ENCODE measurements around the gene TMEM209. TPM values are rescaled to one million over a fixed set of nuclear protein-coding genes. Genes with fewer than 3 reads are reported as not detected.
"Not testable (repeated sequence)": the region's sequence is repeated elsewhere in the genome, so short reads cannot be mapped to it uniquely, and the experiment has no call there.

Gene TMEM209
- total and polyA plus RNA-seq, 5 donors = 5.2 to 9.8 (median 9.1) TPM

DNA sequence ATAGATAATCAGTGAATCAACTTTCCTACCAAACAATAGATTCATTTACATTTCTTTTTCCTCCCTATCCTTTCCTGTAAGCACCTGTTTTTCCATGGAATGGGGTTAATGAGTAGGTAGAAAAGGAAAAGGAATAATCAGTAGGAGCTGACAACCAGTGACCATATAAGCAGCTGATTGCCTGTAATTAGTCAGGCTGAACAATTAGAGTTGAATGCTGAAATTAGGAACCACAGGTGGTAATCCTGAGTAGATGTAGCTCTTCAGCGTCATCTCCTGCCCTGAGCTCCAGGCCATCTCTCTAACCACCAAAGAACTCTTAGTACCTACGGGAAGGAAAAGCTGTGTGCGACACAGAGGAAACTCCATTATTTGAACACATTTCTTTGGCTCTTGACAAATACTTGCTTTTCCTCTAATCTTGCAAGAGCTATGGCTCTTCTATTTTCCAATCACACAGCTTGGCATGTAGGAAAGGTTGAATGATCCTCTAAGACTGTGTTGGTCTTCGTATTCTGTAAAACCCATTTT lies 71.0 kb downstream of the TMEM209 start:
- Histone ChIP-seq H3K27ac (ENCODE audit: low read length) (no peak overlapping the region), H3K27me3 (ENCODE audit: control insufficient read depth, insufficient read depth) (no peaks in the 10 kb centered on the region), H3K4me1 (ENCODE audit: control insufficient read depth, insufficient read depth, low read length) (no peaks in the 10 kb centered on the region), H3K4me3 (ENCODE audit: low read length) (no peak overlapping the region), H3K9me3 (ENCODE audit: control insufficient read depth, low read length) (no peaks in the 10 kb centered on the region)
- ATAC-seq (no peak), DNase-seq (no peak)
- intact Hi-C loops (cut with DNase I) = no loop called here
- 98% methylated on average over 4 of the region's 4 CpGs for WGBS

DNA sequence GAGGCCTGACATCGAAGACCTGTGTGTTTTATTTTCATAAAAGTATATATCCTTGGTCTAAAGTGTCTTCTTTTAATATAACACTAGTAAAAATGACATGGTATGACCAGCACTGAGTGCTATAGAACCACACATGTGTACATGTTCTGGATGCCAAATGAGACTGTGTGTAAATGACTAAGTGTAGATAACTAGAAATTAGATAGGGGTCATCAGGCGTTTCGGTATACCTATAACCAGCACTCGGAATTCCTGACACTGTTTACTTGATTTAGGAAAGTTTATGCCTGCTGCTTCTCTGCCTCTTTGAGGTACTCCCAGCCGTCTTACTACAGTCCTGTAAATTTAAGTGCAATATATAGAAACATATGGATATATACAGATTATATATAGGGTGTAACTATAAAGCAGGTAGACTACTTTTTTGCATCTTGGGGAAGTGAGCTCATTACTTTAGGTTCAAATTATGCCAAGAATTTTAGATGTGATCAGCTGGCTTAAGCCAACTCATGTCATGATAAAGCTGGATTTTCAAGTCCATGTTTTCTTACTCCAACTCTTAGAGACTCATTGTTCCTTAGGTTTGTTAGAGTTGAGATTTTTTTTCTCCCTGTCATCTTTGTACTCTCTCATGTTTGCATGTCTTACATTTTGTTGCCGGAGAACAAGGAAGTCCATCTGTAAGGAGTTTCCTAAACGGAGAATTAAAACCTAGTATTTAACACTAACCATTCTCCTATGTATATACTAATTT lies 72.0 kb downstream of the TMEM209 start:
- no peaks in the 10 kb centered on the region for H3K9me3 ChIP-seq (ENCODE audit: control insufficient read depth, low read length)
- intact Hi-C loops (cut with DNase I) = no loop called here
- no peak for DNase-seq
- H3K4me3 ChIP-seq (ENCODE audit: low read length) = no peak overlapping the region
- H3K4me1 ChIP-seq (ENCODE audit: control insufficient read depth, insufficient read depth, low read length) = no peaks in the 10 kb centered on the region
- H3K27me3 ChIP-seq (ENCODE audit: control insufficient read depth, insufficient read depth) = no peaks in the 10 kb centered on the region
- ATAC-seq = no peak
- WGBS = 95% methylated on average over 7 of the region's 7 CpGs
- H3K27ac ChIP-seq (ENCODE audit: low read length) = no peak overlapping the region

DNA sequence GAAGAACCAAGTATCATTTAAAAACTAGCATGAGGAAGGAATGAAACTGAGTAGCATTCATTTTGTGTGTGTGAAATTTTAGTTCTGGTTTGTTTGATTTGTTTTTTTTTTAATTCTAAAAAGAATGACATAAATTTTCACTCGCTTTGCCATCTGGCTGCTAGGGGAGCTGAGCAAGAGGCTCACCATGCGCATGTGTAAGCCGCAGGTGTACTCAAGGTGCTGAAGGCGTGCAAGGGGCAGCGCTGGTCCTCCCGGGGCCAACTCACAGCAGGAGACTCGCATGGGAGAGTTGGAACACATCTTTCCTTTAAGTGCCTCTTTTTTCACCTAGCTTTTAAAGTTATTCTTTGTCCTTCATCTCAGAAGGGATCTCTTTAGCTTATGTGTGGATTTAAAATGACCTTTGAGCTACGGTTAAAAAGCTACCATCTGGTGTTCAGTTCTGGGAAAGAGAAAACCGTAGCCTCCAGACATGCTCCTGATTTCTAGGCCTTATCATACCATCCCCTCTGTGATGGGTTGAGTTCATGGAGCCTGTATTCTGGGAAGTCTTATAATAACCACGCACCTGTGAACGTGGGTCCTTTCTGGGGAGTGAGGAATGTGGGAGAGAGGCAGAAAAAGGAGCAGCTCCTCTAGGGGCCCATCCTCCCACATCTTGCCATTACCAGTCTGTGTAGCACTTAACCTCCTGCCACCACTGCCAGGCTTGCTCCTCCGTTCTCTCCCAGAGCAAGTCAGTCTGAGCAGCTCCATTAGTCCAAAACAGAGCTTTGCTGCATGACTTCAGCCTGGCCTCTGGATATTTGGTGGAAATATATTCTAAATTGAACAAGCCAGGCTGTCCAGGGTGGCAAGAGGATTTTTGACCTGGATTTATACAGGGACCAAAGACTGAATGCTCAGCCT lies 73.0 kb downstream of the TMEM209 start:
- intact Hi-C loops (cut with DNase I) = no loop called here
- DNase-seq = no peak
- Histone ChIP-seq H3K9me3 (ENCODE audit: control insufficient read depth, low read length) (no peaks in the 10 kb centered on the region), H3K4me3 (ENCODE audit: low read length) (no peak overlapping the region), H3K27me3 (ENCODE audit: control insufficient read depth, insufficient read depth) (no peaks in the 10 kb centered on the region), H3K4me1 (ENCODE audit: control insufficient read depth, insufficient read depth, low read length) (no peaks in the 10 kb centered on the region), H3K27ac (ENCODE audit: low read length) (no peak overlapping the region)
- ATAC-seq = no peak
- WGBS = 94% methylated on average over 12 of the region's 12 CpGs

DNA sequence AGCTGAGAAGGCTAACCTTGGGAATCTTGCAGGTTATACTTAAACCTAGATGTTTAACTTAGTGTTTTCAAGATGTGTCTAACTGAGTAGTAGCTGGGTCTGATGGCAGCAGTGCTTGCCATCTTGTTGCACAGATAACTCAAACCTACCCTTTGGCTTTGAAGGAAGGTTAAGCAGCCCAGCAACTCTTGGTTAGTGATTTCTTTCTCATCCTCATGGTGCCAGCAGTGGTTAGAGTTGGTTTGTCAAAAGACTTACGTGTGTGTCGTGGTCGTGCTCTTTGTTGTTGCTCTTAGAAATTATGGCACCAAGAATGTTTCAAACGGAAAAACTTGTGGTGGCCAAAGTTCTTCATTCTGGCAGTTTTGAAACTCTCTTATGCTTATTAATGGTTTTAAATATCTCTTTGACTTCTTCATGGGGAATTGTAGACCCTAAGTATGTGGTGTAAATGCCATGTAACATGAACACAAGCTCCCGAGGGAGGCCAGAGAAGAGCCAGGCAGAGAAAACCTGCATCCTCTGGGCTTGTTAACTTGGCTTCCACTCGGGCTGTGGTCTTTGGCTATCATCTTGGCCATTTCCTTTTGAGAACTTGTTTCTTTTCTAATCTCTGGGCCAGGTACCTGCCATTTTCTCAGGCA lies 73.9 kb downstream of the TMEM209 start:
- Histone ChIP-seq H3K27ac (ENCODE audit: low read length) (no peak overlapping the region), H3K27me3 (ENCODE audit: control insufficient read depth, insufficient read depth) (no peaks in the 10 kb centered on the region), H3K4me3 (ENCODE audit: low read length) (no peak overlapping the region), H3K4me1 (ENCODE audit: control insufficient read depth, insufficient read depth, low read length) (no peaks in the 10 kb centered on the region), H3K9me3 (ENCODE audit: control insufficient read depth, low read length) (no peaks in the 10 kb centered on the region)
- DNase-seq (no peak), ATAC-seq (no peak)
- WGBS = 92% methylated on average over 6 of the region's 6 CpGs
- intact Hi-C loops (cut with DNase I) = no loop called here

DNA sequence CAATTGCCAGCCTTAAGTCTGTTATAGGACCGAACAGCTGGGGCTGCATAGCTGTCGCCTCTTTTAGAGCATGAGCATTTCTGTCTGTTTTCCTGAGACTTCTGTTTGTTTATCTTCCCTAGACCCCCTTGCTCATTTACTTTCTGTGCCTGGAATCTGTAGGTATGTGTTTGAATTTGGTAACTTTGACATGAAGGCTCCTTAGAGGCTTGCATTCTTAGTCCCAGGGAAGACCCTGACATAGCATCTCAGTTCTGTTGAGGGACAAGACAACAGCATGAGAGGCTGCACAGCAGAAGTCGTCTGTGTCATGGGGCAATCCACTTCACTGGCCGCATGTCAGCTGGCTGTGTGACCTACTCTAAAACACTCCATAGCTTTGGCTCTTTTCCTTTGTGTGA lies 76.2 kb downstream of the TMEM209 start:
- Histone ChIP-seq H3K4me1 (ENCODE audit: control insufficient read depth, insufficient read depth, low read length) (no peaks in the 10 kb centered on the region), H3K27ac (ENCODE audit: low read length) (no peak overlapping the region), H3K27me3 (ENCODE audit: control insufficient read depth, insufficient read depth) (no peaks in the 10 kb centered on the region), H3K4me3 (ENCODE audit: low read length) (no peak overlapping the region), H3K9me3 (ENCODE audit: control insufficient read depth, low read length) (no peaks in the 10 kb centered on the region)
- peak in 1 of 3 donors; percentile 64 for DNase-seq
- WGBS = 70% methylated on average over 4 of the region's 4 CpGs
- intact Hi-C loops (cut with DNase I) = no loop called here
- no peak for ATAC-seq

DNA sequence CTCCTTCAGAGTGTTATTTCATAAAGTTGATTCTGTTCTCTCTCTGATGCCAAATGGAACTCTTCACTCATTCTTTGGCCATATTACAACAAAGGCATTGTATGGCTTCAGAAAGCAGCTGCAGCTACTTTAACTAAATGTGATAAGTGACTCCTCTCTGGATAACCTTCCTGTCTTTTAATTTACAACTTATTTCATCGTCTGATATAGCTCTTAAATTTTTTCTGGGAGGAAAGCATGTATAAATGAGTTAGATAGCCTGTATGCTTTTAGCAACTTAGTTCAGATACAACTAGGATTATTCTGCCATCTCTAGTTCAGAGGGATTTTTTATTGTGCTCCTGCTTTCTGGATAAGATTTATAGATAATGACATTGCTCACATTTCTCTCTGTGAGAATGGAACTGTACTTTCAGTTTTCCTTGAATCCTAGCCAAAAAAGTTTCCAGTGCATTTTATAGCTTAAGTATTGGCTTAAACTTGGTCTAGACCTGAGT lies 77.3 kb downstream of the TMEM209 start:
- intact Hi-C loops (cut with DNase I) = no loop called here
- Histone ChIP-seq H3K27me3 (ENCODE audit: control insufficient read depth, insufficient read depth) (no peaks in the 10 kb centered on the region), H3K4me3 (ENCODE audit: low read length) (no peak overlapping the region), H3K27ac (ENCODE audit: low read length) (no peak overlapping the region), H3K4me1 (ENCODE audit: control insufficient read depth, insufficient read depth, low read length) (no peaks in the 10 kb centered on the region), H3K9me3 (ENCODE audit: control insufficient read depth, low read length) (no peaks in the 10 kb centered on the region)
- 23% methylated on average over 1 of the region's 1 CpG for WGBS
- DNase-seq (no peak), ATAC-seq (peak in 1 of 2 donors; percentile 22)

DNA sequence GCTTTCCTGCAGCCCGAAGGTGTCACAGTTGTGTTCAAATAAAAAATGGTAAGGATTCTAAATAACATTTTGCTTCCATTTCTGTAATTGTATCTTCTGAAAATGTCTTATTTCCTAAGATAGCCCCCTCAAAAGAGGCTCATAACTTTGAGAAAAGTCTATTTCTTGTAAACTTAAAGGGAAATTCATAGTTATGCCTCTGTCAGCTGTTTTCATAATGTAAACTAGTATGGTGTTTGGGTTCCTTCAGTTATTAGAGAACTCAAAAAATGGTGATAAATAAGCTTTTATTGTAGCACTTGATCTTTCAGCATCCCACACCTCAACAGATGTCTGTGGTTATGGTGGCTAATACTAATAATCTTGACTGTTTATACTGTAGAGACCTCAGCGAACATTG lies 77.8 kb downstream of the TMEM209 start:
- DNase-seq (no peak), ATAC-seq (no peak)
- Histone ChIP-seq H3K27me3 (ENCODE audit: control insufficient read depth, insufficient read depth) (no peaks in the 10 kb centered on the region), H3K27ac (ENCODE audit: low read length) (no peak overlapping the region), H3K4me3 (ENCODE audit: low read length) (no peak overlapping the region), H3K9me3 (ENCODE audit: control insufficient read depth, low read length) (no peaks in the 10 kb centered on the region), H3K4me1 (ENCODE audit: control insufficient read depth, insufficient read depth, low read length) (no peaks in the 10 kb centered on the region)
- 68% methylated on average over 2 of the region's 2 CpGs for WGBS
- intact Hi-C loops (cut with DNase I) = no loop called here

DNA sequence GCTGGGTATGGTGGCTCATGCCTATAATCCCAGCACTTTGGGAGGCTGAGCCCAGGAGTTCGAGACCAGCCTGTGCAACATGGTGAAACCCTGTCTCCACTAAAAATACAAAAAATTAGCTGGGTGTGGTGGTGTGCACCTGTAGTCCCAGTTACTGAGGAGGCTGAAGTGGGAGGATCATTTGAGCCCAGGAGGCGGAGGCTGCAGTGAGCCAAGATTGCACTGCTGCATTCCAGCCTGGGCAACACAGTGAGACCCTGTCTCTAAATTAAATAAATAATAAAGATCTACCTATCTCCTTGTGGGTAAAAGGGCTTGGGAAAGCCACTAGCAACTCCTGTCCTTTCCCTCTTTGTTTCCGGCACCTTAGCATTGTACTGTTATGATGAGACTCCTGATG lies 78.4 kb downstream of the TMEM209 start:
- ATAC-seq; H3K27ac ChIP-seq (ENCODE audit: low read length); H3K27me3 ChIP-seq (ENCODE audit: control insufficient read depth, insufficient read depth); intact Hi-C loops (cut with DNase I); DNase-seq; H3K4me3 ChIP-seq (ENCODE audit: low read length); H3K9me3 ChIP-seq (ENCODE audit: control insufficient read depth, low read length); H3K4me1 ChIP-seq (ENCODE audit: control insufficient read depth, insufficient read depth, low read length): not testable (repeated sequence)
- WGBS = 95% methylated on average over 3 of the region's 3 CpGs

DNA sequence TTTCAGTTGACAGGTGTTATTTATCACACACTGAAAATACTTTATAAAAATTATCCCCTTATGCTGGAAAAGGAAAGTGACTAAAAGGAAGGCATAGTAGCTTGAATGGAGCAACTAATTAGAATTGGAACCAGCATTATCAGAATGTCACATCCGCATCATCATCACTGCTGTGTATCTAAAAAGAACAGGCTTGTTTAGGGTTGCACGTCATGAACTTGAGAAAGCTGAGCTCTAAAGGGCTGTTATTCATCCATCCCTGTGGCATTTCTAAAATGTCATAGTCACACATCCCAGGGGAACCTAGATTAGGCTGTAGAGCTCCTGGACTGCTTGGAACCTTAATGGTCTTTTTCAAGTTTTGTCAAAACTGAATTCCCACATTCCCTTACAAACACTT lies 80.5 kb downstream of the TMEM209 start:
- DNase-seq (no peak), ATAC-seq (no peak)
- intact Hi-C loops (cut with DNase I) = no loop called here
- H3K27me3 ChIP-seq (ENCODE audit: control insufficient read depth, insufficient read depth) = no peaks in the 10 kb centered on the region
- H3K27ac ChIP-seq (ENCODE audit: low read length) = no peak overlapping the region
- no peaks in the 10 kb centered on the region for H3K9me3 ChIP-seq (ENCODE audit: control insufficient read depth, low read length)
- WGBS = 76% methylated on average over 2 of the region's 2 CpGs
- no peak overlapping the region for H3K4me3 ChIP-seq (ENCODE audit: low read length)
- H3K4me1 ChIP-seq (ENCODE audit: control insufficient read depth, insufficient read depth, low read length) = no peaks in the 10 kb centered on the region

DNA sequence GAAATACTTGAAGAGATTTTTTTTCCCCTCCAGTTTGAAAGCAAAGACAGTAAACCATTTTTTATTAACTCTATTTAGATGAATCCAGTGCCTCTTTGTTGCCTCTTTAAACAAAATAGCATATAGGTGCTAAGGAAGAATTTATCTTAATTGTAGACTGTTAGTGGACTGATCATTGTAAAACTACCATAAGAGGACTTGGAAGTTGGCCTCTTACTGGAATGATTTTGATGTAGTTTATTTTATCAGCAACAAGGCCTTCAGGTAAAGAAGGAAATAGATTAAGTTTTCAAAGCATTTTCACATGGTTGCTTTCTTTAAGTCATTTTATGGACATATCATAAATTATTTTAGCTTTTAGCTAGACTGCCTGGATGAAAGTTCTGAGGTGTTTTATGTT lies 81.7 kb downstream of the TMEM209 start:
- intact Hi-C loops (cut with DNase I) = no loop called here
- no peak for ATAC-seq

DNA sequence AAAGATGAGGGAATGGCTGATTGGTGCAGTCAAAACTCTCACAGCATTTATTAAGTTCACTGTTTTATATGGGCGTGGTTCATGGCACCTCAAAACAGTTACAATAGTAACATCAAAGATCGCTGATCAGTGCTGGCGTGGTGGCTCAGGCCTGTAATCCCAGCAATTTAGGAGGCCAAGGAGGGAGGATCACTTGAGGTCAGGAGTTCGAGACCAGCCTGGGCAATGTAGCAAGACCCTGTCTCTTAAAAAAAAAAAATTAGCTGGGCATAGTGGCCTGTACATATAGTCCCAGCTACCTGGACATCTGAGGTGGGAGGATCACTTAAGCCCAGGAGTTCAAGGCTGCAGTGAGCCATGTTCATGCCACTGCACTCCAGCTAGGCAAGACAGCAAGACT lies 86.4 kb downstream of the TMEM209 start:
- no peak overlapping the region for H3K27ac ChIP-seq (ENCODE audit: low read length)
- no peak overlapping the region for H3K4me3 ChIP-seq (ENCODE audit: low read length)
- no peaks in the 10 kb centered on the region for H3K9me3 ChIP-seq (ENCODE audit: control insufficient read depth, low read length)
- no peaks in the 10 kb centered on the region for H3K27me3 ChIP-seq (ENCODE audit: control insufficient read depth, insufficient read depth)
- no peak for DNase-seq
- no peaks in the 10 kb centered on the region for H3K4me1 ChIP-seq (ENCODE audit: control insufficient read depth, insufficient read depth, low read length)
- WGBS = 99% methylated on average over 4 of the region's 4 CpGs
- no peak for ATAC-seq
- intact Hi-C loops (cut with DNase I) = no loop called here

More for the DNA sequence above, 81.7 kb downstream of the TMEM209 start:
- H3K4me1 ChIP-seq (ENCODE audit: control insufficient read depth, insufficient read depth, low read length) = no peaks in the 10 kb centered on the region
- H3K27me3 ChIP-seq (ENCODE audit: control insufficient read depth, insufficient read depth) = no peaks in the 10 kb centered on the region
- no peak overlapping the region for H3K27ac ChIP-seq (ENCODE audit: low read length)
- no peaks in the 10 kb centered on the region for H3K9me3 ChIP-seq (ENCODE audit: control insufficient read depth, low read length)
- no peak overlapping the region for H3K4me3 ChIP-seq (ENCODE audit: low read length)
- DNase-seq = no peak

Data from right cardiac atrium (tissue), 5 donors.